GM21381 (cell line): ENCODE data around the gene DNAH17.

ENCODE experiments used
- ATAC-seq: cut with Tn5 transposase; IDR thresholded peaks from one replicate; pipeline ENCODE4 v1.9.1; 2021; ENCODE audit warnings: mild to moderate bottlenecking, moderate library complexity; ENCODE audit not compliant: unreplicated experiment

Gene DNAH17

GRCh38 chr17:78547035-78547434 lies 30.2 kb downstream of the DNAH17 start:
- ATAC-seq = no peak

GRCh38 chr17:78546476-78546875 lies 30.7 kb downstream of the DNAH17 start:
- ATAC-seq = no peak

GRCh38 chr17:78544881-78545755 lies 32.1 kb downstream of the DNAH17 start:
- no peak for ATAC-seq

GRCh38 chr17:78541488-78542206 lies 35.5 kb downstream of the DNAH17 start:
- no peak for ATAC-seq

GRCh38 chr17:78539781-78540180 lies 37.4 kb downstream of the DNAH17 start:
- no peak for ATAC-seq

- no peak for ATAC-seq
Observed at GRCh38 chr17:78538033-78538776, 39.0 kb downstream of the DNAH17 start.

GRCh38 chr17:78537217-78537860 lies 39.9 kb downstream of the DNAH17 start:
- no peak for ATAC-seq

GRCh38 chr17:78535273-78536197 lies 41.7 kb downstream of the DNAH17 start:
- no peak for ATAC-seq

- ATAC-seq = no peak
Observed at GRCh38 chr17:78534492-78535272, 42.5 kb downstream of the DNAH17 start.

- no peak for ATAC-seq
Observed at GRCh38 chr17:78532922-78533640, 44.1 kb downstream of the DNAH17 start.

GRCh38 chr17:78532311-78532710 lies 44.9 kb downstream of the DNAH17 start:
- no peak for ATAC-seq

- no peak for ATAC-seq
Observed at GRCh38 chr17:78530675-78531074, 46.5 kb downstream of the DNAH17 start.

GRCh38 chr17:78529871-78530670 lies 47.1 kb downstream of the DNAH17 start:
- no peak for ATAC-seq

GRCh38 chr17:78529251-78529650 lies 47.9 kb downstream of the DNAH17 start:
- ATAC-seq = no peak

- ATAC-seq = no peak
Observed at GRCh38 chr17:78528541-78528940, 48.7 kb downstream of the DNAH17 start.

GRCh38 chr17:78527345-78527744 lies 49.9 kb downstream of the DNAH17 start:
- no peak for ATAC-seq

GRCh38 chr17:78526231-78527025 lies 50.8 kb downstream of the DNAH17 start:
- ATAC-seq = no peak
